A673 (cell line): ENCODE results near the gene BNIPL.

Source experiments
- EZH2 ChIP-seq: fragments of 200-600 bp; sonication (generic); IDR thresholded peaks from 2 replicates; pipeline ENCODE4 v1.6.1; 2017; ENCODE audit warnings: borderline replicate concordance, low read depth, mild to moderate bottlenecking, mixed read lengths, antibody characterized with exemption, low read length; ENCODE audit not compliant: poor library complexity, severe bottlenecking
- TF ChIP-seq, protein P1 (sequence below): fragments of 300-800, 200-600 bp; sonication (generic); conservative IDR thresholded peaks from 2 replicates; pipeline ENCODE4 v1.5.1; 2017; ENCODE audit warnings: low read depth, mild to moderate bottlenecking, antibody characterized with exemption, low read length, moderate library complexity, mixed read lengths

DNA sequence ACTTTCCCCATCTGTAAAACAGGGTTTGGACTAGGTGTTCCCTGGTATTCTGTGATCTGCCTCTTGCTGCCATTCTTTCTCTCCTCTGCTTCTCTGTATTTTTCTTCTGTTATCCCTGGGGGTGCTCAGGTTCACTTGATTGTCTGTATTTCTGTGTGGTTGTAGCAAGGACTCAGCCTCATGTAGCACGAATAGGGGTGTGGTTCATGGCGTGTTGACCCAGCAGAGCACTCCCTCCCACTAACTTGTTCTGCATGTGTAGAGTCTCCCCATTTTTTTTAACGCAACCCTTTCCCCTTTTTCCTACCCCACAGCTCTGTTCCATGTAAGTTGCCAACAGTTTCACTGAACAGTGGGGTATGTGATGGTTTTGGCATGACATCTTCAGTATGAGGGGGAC is 1.2 kb upstream of the BNIPL start:
- TF ChIP-seq, protein P1, sequence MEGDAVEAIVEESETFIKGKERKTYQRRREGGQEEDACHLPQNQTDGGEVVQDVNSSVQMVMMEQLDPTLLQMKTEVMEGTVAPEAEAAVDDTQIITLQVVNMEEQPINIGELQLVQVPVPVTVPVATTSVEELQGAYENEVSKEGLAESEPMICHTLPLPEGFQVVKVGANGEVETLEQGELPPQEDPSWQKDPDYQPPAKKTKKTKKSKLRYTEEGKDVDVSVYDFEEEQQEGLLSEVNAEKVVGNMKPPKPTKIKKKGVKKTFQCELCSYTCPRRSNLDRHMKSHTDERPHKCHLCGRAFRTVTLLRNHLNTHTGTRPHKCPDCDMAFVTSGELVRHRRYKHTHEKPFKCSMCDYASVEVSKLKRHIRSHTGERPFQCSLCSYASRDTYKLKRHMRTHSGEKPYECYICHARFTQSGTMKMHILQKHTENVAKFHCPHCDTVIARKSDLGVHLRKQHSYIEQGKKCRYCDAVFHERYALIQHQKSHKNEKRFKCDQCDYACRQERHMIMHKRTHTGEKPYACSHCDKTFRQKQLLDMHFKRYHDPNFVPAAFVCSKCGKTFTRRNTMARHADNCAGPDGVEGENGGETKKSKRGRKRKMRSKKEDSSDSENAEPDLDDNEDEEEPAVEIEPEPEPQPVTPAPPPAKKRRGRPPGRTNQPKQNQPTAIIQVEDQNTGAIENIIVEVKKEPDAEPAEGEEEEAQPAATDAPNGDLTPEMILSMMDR: no peak
- TF ChIP-seq EZH2: no peak
